Hippocampal formation (tissue), 2 donors: ENCODE data around the gene RNF227.

ENCODE experiments used
- DNase-seq, 2 donors: peaks; one replicate each; lab custom pipeline; 2025; lab: John Stamatoyannopoulos, UW

RNF227 gene

GRCh38 chr17:7930841-7931631 lies 14.9 kb upstream of the RNF227 start:
- no peak for DNase-seq

- peak; percentile 10 to 19 for DNase-seq
Observed at GRCh38 chr17:7929158-7930023, 13.3 kb upstream of the RNF227 start, which contains the start of gene KCNAB3. TSS of gene KCNAB3 (minus strand) at chr17:7929856. CDS start at chr17:7929435, 421 bp downstream.

GRCh38 chr17:7927596-7927995 lies 11.5 kb upstream of the RNF227 start:
- no peak for DNase-seq

- DNase-seq: peak; percentile 60 to 64
Observed at GRCh38 chr17:7922845-7923628, 6.9 kb upstream of the RNF227 start.

- DNase-seq: no peak
Observed at GRCh38 chr17:7922269-7922844, 6.3 kb upstream of the RNF227 start.

GRCh38 chr17:7916808-7917207 lies 719 bp upstream of the RNF227 start:
- no peak for DNase-seq

- no peak for DNase-seq
Observed at GRCh38 chr17:7916385-7916682, 245 bp upstream of the RNF227 start.

GRCh38 chr17:7915179-7915610 lies 894 bp downstream of the RNF227 start:
- peak in 1 of 2 donors; percentile 82 for DNase-seq

- DNase-seq: peak in 1 of 2 donors; percentile 38
Observed at GRCh38 chr17:7912927-7913524, 3.1 kb downstream of the RNF227 start.

GRCh38 chr17:7911116-7911515 lies 5.0 kb downstream of the RNF227 start:
- DNase-seq: no peak

- no peak for DNase-seq
Observed at GRCh38 chr17:7910711-7911110, 5.4 kb downstream of the RNF227 start.

- DNase-seq: no peak
Observed at GRCh38 chr17:7910281-7910680, 5.8 kb downstream of the RNF227 start.

- DNase-seq: no peak
Observed at GRCh38 chr17:7909089-7909488, 7.0 kb downstream of the RNF227 start.

GRCh38 chr17:7903154-7904103 lies 12.7 kb downstream of the RNF227 start:
- DNase-seq: no peak

GRCh38 chr17:7897773-7898172 lies 18.3 kb downstream of the RNF227 start:
- DNase-seq: peak; percentile 20 to 82

GRCh38 chr17:7897090-7897489 lies 19.0 kb downstream of the RNF227 start:
- no peak for DNase-seq

- no peak for DNase-seq
Observed at GRCh38 chr17:7894866-7895265, 21.2 kb downstream of the RNF227 start.

- DNase-seq: no peak
Observed at GRCh38 chr17:7894226-7894625, 21.9 kb downstream of the RNF227 start.

GRCh38 chr17:7893187-7893880 lies 22.8 kb downstream of the RNF227 start:
- no peak for DNase-seq
